Activated CD8-positive, alpha-beta memory T cell treated with anti-CD3 and anti-CD28 coated beads, Interleukin-2, amount 50 U/mL, for 1 hour (primary cell): Measurements from ENCODE around the gene UNCX.

Experiments
- DNase-seq: peaks from one replicate; pipeline ENCODE4 v3.0.0-alpha.2; 2020; ENCODE audit errors: extremely low read depth

UNCX gene

DNA sequence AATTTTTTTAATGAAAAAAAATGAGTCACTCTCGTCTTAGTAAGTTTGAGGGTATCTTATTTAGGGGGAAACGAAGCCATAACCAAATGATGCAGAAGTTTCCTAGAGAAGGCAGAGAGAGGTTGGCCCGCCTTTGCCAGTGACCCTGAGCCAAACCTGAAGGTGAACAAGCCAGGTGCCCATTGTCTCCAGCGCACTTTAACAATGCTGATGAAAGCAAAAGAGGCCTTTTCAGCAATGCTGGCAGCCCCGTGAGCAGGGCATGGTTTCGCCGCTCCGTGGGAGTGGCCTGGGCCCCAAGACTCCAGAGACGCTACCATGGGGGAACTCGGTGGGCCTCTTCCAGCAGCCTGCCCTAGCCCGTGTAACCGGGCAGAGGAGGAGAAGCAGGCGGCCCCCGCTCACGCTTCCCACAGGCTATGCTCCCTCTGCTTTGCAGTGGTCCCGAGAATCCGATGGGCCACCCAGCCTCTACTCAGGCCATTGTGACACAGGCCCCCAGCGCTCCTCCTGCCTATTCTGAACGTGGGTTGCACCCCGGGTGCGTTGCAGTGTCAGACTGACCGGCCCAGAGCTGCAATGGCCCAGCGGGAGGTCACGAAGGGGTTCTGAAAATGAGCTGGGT lies 14.0 kb upstream of the UNCX start:
- no peak for DNase-seq

DNA sequence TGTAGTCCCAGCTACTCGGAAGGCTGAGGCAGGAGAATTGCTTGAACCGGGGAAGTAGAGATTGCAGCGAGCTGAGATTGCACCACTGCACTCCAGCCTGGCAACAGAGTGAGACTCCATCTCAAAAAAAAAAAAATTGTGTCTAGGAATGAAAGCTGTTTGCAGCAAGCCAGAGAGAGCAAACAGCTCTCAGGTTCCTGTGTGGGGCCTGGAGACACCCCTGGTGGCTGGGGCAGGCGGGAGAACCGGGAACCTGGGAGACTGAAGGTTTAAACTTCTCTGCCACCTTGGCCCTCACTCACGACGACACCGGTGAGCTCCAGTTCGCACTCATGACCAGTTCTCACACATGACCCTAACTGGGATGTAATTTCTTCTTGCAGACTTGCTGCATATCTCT lies 13.2 kb upstream of the UNCX start:
- no peak for DNase-seq

DNA sequence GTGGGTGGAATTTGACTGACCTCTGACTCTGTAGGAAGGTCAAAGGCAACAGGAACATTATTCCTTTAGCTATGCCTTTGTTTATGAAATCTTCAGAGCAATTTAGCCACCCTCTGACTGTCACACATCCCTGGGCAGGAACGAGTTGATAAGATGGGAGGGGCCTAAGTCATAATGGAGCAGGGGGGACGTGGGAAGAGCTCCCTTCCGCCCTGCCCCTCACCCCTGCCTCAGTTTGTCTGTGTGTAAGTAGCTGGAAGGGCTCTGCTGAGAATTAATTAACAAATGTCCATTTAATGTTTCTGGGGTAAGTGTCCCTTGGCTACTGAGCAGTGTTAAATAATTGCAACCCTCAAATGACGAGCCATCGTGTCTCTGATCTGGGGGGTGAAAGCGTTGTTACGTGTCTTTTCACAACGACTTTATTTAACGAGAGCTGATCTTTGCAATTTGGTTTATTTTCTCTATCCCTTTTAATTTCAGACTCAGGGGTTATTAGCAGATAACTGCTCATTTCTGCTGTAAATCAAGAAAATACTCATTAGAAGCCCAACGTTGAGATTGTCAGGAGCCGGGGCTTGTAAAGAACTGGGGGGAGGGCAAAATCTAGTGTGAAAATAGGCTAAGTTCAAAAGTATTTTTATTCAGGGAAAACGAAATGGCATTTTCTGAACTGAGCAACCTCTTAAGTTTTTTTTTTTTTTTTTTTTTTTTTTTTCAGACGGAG lies 12.5 kb upstream of the UNCX start:
- DNase-seq = no peak

DNA sequence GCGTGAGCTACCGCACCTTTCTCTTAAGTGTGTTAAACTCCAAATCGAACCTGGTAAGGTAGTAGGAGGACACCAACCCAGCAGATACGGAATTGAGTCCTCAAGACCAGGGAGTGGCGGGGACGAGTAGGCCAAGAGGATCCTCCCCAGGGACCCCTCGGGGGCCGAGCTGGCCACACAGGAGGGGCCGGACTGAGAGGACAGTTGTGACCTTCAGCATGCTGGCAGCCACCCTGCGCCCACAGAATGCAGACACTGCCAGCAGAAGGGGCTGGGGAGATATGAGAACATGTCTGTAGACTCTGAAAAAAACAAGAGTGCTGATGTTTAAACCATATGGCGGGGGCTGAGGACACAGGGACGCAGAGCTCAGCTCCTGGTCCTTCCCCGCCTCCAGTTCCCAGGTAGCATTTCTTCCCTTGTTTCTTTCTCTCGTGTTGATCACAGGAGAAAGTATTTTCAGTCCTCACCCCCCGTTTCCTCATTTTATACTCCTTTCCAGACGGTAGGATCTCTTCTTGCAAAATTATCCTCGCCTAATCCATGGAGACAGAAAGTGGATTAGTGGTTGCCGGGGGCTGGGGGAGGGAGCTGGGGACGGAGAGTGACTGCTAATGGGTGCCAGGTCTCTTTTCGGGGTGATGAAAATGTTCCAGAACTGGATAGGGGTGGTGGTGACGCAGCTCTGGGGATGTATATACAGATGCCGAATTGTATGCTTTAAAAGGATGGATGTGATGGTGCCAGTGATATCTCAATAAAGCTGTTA lies 11.5 kb upstream of the UNCX start:
- DNase-seq = no peak

DNA sequence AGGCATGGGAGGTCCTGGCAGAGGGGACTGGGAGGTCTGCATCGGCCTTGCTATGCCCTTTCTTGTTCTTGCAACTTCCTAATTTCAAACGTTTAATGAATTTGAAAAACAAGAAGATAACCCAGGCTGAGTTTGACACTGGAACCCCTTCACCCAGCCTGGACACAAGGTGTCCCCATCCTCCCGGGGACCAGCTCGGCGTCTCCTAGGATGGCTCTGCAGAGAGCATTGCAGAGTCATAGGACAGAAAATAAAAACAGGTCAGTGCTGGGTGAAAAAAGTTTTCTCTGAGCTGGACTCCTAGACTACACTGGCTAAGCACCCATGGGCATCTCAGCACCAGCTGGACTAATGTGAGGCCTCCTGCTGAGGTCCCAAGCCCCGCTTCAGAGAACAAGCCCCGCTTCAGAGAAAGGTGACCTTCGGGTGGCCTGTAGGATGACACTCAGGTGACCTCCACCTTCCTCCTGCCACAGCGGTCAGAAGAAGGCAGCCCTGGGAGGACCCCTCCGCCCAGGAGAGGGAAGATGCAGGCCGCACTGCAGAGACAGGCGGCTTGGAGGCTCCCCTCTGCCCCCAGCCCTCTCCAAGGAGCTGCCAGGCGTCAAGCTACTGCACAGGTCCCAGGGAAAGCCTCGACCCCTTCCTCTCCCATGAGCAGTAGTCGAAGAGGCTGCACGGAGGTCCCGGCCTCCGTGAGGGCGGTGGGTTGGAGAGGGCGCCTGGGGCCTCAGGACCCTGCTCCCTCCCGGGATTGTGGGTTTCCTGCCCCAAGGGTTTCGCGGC lies 9.3 kb upstream of the UNCX start:
- DNase-seq = no peak

DNA sequence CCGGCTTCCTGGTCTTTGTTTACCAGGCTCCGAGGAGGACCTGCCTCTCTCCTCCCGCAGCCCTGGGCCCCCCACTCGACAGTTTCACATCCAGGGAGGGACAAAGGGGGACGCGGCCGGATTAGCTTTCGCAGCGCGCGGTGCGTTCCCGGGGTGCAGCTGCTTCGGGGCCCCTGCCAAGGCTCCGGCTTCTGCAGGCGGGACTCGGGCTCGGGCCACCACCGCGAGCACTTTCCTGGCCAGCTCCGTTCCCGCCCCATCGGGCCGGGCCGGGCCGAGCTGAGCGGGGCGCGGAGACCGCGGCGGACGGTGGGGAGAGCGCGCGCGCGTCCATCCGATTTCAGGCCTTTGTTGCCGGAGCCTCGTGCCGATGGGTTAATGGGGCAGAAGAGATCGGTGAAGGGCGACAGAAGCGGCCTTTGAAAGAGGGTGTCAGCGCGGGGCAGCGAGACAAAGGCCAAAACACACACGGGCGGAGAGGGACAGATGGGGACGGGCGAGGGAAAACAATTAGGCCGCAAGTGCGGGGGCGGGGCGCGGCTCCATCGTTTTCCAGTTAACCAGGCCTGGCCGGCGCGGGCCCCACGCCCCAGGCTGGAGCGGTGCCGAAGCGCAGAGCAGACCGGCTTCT lies 8.5 kb upstream of the UNCX start:
- DNase-seq = no peak

DNA sequence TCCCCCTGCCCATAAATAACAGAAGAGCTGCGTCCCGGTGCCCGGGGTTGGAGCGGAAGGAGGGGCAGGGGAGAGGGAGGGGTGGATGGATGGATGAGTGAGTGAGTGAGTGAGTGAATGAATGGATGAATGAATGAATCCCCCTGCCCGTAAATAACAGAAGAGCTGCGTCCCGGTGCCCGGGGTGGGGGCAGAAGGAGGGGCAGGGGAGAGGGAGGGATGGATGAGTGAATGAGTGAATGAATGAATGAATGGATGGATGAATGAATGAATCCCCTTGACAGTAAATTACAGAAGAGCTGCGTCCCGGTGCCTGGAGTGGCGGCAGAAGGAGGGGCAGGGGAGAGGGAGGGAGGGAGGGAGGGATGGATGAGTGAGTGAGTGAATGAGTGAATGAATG lies 7.6 kb upstream of the UNCX start:
- DNase-seq = no peak

DNA sequence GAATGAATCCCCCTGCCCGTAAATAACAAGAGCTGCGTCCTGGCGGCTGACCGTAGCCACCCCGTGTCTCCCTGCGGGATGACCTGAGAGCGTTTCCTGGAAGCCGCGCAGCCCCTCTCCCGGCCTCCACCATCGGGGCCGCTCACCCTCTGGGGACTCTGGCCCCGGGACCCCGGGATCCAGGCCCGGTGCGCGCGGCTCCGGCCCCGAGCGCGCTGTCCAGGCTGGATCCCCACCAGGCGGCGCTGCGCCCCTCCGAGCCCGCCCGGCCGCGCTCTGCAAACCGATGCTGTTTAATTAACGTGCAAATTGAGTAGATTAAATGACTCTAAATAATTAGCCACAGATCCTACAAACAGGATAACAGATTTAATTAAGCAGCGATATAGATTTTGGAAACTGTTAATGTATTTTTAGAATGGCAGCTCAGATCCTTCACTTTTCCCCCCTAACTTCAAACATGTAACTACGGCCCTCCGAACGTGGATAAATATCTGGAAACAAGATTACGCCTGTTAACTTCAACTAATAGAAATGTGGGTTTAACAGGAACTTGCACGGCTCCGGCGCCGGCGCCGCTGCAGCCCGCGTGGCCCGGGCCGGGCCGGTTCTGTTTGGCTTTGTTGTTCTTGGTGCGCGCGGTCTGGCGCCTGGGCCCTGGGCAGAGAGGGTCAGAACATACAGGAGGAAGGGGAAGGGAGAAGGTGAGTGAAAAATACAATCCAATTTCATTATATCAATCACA lies 7.1 kb upstream of the UNCX start:
- DNase-seq = no peak

DNA sequence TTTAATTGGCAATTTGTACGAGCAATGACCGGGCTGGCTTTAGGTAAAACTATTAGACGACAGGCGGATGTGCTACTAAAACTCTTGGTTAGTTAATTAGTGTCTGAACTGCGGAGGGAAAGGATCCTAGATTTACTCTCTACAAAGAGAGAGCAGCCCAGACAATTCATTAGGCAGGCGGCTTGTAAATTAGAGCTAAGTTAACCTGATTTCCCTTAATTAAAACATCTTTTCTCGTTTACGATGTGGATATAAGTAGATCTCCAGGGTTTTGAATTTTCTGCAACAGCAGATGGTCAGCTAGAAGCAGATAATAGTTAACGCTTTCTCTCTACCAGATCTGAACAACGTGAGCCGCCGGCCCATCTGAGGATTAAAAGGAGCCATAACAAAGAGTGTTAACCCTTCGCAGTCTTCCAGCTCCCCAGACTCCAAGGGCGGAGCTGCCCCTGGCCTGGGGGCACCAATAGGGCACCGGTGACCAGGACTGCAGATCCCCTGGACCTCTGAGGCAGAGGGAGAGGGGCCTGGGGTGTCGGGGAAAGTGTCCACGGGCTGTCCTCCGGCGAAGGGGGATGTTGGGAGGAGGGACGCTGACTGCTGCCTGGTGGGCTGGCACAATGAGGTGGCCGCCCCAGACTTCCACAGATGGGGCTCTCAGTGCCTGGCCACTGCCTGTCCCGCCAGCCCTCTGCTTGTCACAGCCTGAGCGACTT lies 6.3 kb upstream of the UNCX start:
- DNase-seq = no peak

DNA sequence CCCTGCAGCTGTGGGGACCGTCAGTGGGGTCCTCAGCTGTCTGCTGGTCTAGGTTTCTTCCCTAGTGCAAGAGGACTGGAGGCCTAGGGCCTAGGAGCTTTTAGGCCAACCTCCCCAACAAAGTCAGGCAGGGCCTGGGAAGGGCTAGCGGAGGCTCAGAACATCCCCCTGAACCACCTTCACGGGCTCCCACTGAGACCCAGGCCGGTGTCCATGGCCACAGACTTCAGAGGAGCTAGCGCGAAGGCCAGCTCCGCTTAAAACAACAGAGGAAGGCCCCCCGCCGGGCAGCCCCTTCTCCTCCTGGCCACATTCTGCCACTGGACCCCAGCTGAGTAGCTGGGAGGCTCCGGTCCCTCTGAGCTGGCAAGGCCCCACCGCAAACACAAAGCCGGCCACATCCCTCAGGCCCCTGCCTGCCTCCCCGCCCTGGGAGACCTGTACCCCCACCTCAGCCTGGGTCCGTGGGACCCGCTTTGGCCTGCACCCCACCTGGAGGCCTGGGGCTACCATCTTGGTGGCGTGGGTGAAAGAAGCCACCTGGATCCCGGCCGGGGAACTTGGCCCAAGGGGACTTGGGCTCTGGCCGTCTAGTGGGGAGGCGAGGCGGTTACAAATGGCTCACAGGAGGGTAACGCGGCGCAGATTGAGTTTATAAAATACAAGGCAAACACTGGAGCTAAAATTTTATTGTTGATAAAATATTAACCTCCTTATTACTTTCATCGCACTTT lies 5.4 kb upstream of the UNCX start:
- DNase-seq = no peak

DNA sequence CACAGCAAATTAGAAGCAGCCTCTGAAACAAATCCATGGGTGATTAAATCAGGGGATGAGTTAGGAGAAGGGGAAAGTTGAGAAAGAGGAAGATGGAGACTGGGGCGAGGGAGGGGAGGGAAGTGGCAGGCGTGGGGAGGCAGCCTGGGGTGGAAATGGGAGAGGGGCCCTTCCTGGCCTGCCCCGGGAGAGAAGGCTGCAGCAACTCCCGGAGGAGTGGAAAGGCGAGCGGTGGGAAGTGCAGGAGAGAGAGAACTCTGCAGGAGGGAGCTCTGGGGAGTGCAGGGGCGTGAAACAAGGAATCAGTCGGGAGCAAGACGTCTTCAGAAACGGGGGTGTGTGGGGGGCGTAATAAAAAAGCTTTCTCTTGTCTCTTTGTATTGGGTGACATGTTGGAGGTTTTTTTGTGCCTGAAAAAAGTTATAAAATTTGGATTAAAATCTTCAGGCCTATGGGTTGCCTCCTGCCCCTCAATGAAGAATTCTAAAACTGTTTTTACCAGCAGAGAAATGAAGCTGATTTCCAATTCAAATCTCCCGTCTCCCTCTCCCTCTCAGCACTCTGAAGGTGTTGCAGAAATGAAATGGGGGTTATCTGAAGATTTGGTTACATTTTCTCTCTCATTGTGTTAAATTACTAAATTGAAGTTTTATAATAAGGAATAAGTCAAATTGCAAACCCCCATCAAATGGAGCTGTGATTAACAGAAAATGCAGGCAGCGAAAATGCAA lies 4.7 kb upstream of the UNCX start:
- no peak for DNase-seq

DNA sequence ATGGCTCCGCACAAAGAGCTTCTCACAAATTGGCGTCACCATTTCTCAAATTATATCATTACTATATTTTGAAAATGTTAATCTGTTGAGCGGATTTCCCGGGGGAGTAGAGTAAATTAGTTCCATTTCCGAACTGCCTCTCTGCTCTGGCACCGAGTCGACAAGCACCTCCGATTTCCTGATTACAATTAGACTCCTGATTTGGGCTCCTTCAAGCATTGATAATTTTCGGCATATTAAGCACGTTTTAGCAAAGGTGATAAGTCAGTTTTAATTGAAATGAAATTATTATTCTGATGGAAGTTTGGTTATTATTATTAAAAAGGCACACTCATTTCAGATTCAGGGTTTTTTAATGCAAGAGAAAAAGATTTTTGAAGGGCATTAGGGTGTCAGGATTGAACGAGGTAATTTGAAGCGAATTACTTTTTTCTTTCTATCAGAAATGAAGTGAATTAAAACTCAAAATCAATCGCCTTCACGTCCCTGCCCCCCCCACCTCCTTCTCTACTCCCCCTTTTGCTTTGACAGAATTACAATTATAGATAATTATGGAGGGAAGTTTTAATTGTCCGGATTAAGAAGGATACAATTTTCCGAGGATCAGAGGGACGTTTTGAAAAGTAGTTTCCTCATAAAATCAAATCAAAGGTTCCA lies 4.0 kb upstream of the UNCX start:
- DNase-seq = no peak

DNA sequence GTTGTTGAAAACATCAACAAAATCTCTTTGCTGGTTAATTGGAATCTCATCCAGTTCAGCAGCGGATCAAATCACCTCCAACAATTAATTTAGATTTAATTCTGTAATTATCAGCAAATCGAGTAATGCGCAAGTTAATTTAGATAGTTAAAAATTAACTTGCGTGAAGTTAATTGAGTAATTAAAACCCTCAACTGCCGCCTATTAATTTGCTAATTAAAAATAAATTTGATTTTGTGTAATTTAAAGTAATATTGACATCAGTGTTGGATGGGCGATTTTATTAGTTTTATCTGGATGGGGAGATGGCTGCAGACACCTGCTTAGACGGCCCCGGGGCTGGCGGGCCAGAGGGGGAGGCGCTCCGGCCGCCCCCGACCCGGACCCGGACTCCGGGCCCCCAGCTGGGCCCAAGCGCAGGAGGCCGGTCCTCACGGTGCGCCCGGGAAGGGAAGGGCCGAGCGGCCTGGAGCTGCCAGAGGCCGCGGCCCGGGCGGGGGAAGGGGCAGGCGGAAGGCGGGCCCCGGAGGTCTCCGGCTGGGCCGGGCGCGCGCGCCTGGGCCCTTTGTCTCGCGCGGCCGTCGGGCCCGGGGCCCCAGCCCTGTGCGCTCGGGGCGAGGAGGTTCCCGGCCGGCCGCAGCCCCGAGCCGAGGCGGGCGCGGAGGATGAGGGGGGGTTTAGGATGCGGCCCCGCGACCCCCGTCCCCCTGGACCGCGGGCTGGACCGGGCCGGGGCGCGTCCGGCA lies 3.3 kb upstream of the UNCX start:
- no peak for DNase-seq

DNA sequence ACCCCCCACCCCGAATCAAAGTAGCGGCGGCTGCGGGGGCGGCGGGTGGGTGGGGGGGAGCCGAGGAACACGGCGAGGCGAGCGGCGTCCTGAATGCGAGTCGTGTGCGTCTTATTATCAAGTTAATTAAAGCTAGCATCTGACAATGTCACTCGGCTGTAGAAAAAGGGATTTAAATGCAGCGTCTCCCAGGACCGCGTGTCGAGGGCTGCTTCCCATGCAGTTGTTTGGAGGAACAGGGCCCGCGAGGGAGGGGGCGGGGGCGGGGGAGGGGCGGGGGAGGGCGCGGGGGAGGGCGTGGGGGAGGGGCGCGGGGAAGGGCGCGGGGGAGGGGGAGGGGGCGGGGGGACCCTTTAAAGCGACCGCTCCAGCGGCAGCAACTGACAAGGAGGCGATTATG lies 2.7 kb upstream of the UNCX start:
- no peak for DNase-seq

DNA sequence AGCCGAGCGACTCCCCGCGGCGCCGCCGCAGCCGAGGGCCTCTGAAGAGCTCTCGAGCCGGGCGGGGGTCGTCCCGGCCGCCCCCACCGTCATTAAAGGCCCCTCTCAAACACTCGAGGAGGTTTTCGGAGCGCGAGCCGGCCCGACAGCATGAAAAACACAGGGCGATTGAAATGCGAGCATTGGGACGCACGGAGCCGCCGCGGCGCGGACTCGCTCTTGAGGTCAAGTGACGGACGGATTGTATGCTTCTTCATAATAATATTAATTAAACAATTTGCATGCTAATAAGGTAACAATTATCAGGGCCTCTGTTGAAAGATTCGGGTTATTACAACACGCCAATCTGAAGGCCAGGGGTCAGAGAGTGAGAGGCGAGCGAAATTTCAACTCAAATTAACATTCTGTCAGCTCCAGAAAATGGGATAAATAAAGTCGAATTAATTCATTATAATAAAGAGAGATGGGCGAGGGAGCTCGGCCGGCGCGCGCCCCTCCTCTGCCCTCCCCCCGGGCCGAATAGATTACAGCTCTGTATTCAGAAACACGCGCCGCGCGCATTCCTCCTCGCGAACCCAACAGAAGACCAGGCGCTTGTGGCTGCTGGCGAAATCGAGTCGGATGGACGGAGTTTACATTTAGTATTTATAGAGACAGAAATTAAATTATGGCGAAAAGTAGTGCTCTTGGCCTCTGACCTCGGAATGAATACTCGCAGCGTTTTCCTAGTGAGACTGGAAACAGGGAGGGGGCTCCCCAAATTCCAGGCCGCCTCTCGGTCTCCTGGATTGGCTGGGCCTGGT lies 2.1 kb upstream of the UNCX start:
- no peak for DNase-seq

DNA sequence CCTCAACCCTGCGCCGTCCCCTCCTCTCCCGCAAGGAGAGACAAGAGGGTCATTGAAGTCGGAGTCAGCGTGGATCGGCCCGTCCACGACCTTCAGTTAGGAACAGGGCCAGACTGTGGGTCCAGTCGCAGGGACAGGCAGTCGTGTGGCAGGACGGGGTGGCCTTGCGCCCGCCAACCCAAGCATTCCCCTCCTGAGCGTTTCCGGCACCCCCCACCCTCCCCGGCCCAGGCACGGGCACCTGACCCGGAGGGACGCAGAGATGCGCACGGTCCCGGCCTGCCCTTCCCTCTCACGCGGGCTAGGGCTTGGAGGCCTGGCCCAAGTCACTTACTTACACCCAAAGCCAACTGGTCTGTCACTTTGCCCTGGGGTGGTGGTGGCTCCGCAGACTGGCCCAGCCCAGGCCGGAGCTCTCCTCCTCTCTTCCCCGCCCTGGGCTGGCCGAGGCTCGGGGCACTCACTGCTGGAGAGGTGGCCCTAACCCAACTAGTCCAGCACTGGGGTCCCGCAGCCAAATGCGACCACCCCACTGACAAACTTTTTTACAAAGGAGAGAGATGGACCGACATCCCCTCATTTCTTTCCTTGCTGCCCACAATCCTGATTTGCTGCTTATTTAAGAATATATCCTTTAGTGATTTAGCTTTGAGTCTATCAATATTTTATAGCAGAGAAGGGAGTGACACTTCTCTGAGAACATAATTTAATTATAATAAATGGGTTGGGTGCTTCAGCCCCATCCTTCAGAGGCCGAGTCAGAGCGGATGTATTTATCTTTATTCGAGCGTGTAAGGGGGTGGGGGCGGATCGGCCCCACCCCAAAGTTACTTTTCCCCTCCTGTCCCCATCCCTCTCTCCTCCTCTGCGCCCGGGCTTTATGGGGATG lies 1.2 kb upstream of the UNCX start:
- no peak for DNase-seq
